ENCODE data around the gene SLC25A10. TPM values are rescaled to one million over a fixed set of nuclear protein-coding genes. Genes with fewer than 3 reads are reported as not detected.
A peak's percentile ranks its signal among the peaks of the same experiment; 100 is the strongest.

The SLC25A10 gene
- polyA plus RNA-seq, 5 donors, result 5.4 to 12.7 (median 9.5) TPM

DNA sequence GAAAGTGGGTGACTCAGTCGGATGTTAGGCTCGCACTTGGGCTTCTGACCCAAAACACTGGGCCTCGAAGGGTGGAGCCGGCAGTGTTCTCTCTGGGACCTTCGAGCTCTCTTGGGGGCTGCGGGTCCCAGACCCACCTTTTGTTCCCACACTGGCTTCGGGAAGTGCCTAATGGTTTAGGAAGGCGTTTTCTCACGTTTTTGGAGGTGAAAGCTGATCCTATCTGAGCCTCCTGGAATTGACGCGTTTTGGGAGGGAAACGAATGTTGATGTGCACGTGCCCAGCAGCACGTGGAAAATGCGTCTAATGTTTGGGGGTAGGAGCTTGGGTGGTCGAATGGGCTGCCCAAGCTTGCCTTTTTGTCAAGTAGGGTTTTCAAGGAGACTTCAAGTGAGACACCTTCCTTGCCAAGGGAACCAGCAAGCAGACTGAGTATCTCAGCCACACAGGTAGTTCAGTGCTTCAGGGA lies 27.6 kb upstream of the SLC25A10 start:
- no peak for DNase-seq

- DNase-seq, result no peak
Measured at GRCh38 chr17:81685108-81685507, 27.0 kb upstream of the SLC25A10 start.

DNA sequence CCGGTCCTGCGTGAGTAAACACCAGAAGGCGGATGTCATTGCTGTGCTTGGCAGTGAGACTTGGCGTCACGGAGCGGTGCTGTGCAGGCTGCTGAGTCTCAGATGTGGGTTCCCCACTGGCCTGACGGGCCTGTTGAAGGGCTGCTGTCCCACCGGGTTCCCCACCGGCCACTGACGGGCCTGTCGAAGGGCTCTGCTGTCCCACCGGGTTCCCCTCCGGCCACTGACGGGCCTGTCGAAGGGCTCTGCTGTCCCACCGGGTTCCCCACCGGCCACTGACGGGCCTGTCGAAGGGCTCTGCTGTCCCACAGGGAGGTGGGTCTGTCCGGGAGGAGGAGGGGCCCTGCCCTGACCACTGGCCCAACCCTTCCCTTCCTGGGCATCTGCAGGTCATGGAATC lies 25.5 kb upstream of the SLC25A10 start:
- no peak for DNase-seq

DNA sequence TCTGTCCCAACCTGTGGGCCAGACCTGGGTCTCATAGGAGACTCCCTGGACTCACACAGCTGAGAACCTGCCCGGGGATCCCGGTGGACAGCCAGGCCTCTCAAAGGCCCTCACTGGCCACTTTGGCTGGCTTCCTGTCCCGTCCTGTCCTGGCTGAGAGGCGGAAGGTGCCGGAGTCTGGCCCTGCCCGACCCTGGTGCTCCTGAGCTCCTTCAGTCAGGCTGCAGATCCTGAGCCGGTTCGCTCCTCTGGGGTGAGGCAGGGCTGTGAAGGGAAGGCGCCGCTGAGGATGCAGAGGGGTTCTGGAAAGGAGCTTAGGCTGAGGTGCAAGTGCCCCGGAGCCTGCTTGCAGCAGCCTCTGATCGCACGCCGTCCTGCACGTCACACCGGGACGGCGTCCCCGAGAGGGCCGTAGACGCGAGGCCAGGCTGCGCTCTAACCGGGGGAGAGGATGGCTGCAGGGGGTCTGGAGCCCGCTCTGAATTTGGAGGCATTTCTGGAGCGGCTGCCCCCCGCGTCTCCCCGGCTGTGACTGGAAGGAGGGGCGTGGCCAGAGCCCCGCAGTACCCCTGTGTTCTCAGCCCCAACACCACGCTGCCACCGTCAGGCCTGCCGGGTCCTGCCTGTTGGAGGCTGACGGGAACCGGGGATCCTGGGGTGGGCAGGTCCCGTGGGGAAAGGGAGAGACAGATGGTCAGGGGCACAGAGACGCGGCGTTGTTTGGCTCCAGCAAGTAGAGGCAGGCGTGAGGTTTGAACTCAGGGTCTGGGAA lies 24.1 kb upstream of the SLC25A10 start:
- DNase-seq, result no peak

- no peak for DNase-seq
Measured at GRCh38 chr17:81688616-81689015, 23.5 kb upstream of the SLC25A10 start.

- no peak for DNase-seq
Measured at GRCh38 chr17:81690066-81690465, 22.0 kb upstream of the SLC25A10 start.

DNA sequence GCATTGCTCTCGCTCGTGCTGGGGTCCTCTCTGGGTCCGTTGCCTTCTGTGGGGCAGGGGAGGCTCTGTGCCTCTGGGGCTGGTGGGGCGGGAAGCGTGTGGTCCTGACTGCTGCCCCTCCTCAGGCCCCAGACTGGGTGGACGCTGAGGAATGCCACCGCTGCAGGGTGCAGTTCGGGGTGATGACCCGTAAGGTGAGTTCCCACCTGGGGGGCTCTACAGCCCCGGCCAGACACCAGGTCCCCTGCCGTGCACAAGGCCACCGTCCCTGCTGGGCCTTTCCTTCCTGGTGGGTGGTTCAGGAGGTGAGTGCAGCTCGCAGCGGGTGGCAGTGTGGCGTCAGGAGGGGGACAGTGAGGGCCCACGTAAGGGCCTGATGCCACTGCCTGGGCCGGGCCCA lies 21.5 kb upstream of the SLC25A10 start:
- DNase-seq, result no peak

DNA sequence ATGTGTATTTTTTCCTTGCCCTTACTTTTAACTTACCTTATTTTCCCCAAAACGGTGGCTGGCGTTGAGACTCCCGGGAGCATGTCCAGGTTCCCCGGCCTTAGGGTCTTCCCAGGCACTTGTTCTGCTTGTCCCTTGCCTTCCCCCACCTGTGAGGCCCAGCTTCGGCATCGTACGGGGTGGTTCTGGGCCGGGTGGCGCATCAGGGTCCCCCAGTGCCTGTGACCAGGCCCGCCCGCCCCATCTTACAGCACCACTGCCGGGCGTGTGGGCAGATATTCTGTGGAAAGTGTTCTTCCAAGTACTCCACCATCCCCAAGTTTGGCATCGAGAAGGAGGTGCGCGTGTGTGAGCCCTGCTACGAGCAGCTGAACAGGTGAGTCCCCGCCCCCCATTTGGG lies 20.9 kb upstream of the SLC25A10 start:
- DNase-seq, result no peak

DNA sequence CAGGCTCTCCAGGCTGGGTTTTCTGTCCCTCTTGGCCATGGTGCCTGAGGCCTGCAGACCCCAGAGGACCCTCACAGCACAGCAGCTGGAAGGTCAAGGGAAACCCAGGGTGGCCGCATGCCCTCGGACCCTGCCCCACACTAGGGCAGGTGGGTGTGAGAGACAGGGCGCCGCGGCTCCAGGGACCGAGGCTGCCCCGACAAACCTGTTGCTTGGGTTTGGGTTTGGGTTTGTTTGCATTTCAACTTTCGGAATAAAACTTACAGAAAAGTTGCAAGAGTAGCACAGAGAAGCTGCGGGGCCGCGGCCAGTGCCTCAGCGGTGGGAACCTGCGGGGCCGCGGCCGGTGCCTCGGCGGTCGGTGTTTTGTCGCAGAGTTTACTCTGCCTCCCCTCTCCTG lies 20.5 kb upstream of the SLC25A10 start:
- no peak for DNase-seq

DNA sequence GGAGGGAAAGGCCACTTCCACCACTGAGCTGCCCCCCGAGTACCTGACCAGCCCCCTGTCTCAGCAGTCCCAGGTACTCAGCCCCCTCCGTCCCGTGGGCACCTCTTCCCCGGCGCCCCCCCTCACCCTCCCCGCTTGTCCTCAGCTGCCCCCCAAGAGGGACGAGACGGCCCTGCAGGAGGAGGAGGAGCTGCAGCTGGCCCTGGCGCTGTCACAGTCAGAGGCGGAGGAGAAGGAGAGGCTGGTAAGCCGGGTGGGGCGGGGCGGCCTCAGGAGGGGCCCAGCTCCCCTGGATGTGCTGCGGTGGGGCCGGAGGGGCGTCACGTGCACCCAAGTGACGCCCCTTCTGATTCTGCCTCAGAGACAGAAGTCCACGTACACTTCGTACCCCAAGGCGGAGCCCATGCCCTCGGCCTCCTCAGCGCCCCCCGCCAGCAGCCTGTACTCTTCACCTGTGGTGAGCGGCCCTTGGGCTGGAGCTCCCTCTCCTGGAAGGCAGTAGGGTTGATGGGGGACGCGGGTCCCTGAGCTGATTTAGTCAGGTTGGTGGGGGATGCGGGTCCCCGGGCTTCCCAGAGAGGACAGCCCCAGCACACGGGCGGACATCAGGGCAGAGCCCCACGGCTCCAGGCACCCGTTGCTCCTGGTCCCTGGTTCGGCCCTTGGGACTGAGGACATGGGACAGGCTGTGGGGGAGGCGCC lies 18.4 kb upstream of the SLC25A10 start:
- DNase-seq, result no peak

GRCh38 chr17:81694810-81695209 lies 17.3 kb upstream of the SLC25A10 start:
- no peak for DNase-seq

DNA sequence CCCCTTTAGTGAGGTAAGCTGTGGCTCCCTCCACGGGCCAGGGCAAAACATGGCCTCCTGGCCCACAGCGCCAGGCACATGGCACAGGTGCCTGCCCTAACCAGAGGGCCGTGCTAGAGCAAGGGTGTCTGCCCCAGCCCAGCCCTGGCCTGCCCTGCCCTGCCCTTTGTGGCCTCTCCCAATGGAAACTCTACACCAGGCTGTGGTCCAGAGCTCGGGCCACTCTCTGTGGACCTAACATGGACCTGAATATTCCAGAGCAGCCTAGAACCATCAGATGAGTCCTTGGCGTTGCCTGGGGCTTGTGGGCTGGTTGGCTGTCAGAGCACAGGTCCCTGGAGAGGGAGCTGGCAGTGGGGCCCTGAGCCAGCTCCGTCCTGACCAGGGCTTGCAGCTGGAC lies 16.9 kb upstream of the SLC25A10 start:
- no peak for DNase-seq

DNA sequence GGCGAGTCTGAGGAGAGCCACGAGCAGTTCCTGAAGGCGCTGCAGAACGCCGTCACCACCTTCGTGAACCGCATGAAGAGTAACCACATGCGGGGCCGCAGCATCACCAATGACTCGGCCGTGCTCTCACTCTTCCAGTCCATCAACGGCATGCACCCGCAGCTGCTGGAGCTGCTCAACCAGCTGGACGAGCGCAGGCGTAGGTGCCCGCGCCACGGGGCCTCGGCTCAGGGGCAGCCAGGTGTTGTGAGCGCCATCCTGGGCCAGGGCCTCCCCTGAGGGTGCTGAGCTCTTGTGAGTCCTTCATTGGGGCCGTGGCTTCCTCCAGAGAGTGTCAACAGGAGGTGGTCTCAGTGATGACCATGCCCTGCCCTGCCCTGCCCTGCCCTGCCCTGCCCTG lies 16.3 kb upstream of the SLC25A10 start:
- DNase-seq, result no peak

GRCh38 chr17:81696218-81696941 lies 15.7 kb upstream of the SLC25A10 start:
- no peak for DNase-seq

- DNase-seq, result no peak
Measured at GRCh38 chr17:81697261-81698044, 14.6 kb upstream of the SLC25A10 start.

DNA sequence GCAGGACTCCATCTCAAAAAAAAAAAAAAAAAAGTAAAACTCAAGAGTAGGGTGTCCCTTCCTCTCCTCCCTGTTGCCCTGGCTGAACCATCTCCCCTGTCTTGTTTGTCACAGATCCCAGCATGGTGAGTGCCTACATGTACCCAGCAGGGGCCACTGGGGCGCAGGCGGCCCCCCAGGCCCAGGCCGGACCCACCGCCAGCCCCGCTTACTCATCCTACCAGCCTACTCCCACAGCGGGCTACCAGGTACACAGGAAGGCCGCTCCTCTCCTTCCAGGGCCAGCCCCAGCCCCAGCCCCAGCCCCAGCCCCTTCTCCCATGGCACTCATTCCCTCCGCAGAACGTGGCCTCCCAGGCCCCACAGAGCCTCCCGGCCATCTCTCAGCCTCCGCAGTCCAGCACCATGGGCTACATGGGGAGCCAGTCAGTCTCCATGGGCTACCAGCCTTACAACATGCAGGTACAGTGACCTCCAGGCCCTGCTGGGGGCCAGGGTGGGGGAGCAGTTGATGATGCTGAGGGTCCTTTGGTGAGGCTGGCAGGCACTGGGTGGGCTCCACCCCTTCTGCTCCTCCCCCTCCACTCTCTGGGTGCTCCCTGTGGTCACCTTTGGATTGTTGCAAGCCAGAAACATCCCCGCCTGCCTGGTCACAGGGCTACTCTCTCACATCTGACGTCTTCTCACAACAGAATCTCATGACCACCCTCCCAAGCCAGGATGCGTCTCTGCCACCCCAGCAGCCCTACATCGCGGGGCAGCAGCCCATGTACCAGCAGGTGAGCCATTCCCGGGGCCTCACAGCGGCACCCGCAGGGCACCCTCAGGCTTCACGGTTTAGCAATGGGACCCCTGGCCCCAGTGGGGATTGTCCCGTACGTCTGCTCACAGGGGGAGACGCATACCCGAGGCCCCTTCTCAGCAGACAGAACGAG lies 11.5 kb upstream of the SLC25A10 start:
- DNase-seq, result no peak

- no peak for DNase-seq
Measured at GRCh38 chr17:81701288-81702071, 10.6 kb upstream of the SLC25A10 start.

- DNase-seq, result peak; percentile 86 to 88
Measured at GRCh38 chr17:81702934-81703746, 8.9 kb upstream of the SLC25A10 start, which contains the start of gene MRPL12. TSS of gene MRPL12 (plus strand) at chr17:81703367. CDS start at chr17:81703502, 135 bp downstream.
